ENCODE data around the gene CACNA1S. TPM values are rescaled to one million over a fixed set of nuclear protein-coding genes. Genes with fewer than 3 reads are reported as not detected.
A peak's percentile ranks its signal among the peaks of the same experiment; 100 is the strongest.

The CACNA1S gene
- total RNA-seq, 1 experiment from 2014 or later = not detected

- no peak overlapping the region for H3K23ac ChIP-seq (ENCODE audit: insufficient read length, low read depth, low read length)
- H3K9me3 ChIP-seq (ENCODE audit: control insufficient read depth, low read depth, low read length) = no peaks in the 10 kb centered on the region
- no peak overlapping the region for H3K56ac ChIP-seq (ENCODE audit: insufficient read length, low read depth, low read length)
- no peak overlapping the region for H2BK5ac ChIP-seq (ENCODE audit: insufficient read length, low read length)
- no peaks in the 10 kb centered on the region for H3K79me2 ChIP-seq (ENCODE audit: insufficient read depth, low read length)
- H3K27me3 Mint-ChIP-seq (ENCODE audit: low read depth) = peaks cover 12% of the 10 kb centered on the region
- no peaks in the 10 kb centered on the region for H4K20me1 ChIP-seq (ENCODE audit: control insufficient read depth, insufficient read depth, insufficient read length)
- H2AFZ ChIP-seq (ENCODE audit: low read length) = no peak overlapping the region
- no peak overlapping the region for H3K18ac ChIP-seq (ENCODE audit: insufficient read length, low read depth, low read length)
- DNase-seq = peak; percentile 64
- no peak overlapping the region for H2BK120ac ChIP-seq (ENCODE audit: low read depth, low read length, poor library complexity, severe bottlenecking)
- no CpG with 5 or more reads among the region's 11 CpGs for WGBS (ENCODE audit: extremely low coverage, insufficient read length, low lambda C conversion rate)
- H2AK5ac ChIP-seq (ENCODE audit: insufficient read length, low read length) = no peak overlapping the region
- no peak overlapping the region for H2BK15ac ChIP-seq (ENCODE audit: low read depth, low read length)
- H3K27ac Mint-ChIP-seq = peak overlapping the region; percentile 9 to 95 (median 64); a peak in 5 of 7 replicates
- no peaks in the 10 kb centered on the region for H3K79me1 ChIP-seq (ENCODE audit: insufficient read depth, low read depth, low read length, poor library complexity, severe bottlenecking)
- no peaks in the 10 kb centered on the region for H3K27me3 ChIP-seq (ENCODE audit: insufficient read depth, low read length)
- H3K4me1 ChIP-seq (ENCODE audit: insufficient read depth, low read length) = peaks cover 18% of the 10 kb centered on the region
- H4K91ac ChIP-seq (ENCODE audit: insufficient read length, low read depth, low read length) = no peak overlapping the region
- H4K8ac ChIP-seq (replicated peaks; ENCODE audit: insufficient read length, low read depth, low read length) = no peak overlapping the region
- H3K23me2 ChIP-seq (ENCODE audit: insufficient read length, low read depth, low read length, poor library complexity, severe bottlenecking) = peaks cover 14% of the 10 kb centered on the region
- H3K4me2 ChIP-seq (ENCODE audit: insufficient read depth, insufficient read length, low read length) = peak overlapping the region; percentile 17
- H3K14ac ChIP-seq (ENCODE audit: insufficient read depth, low read length) = no peak overlapping the region; the same call in 1 of the 2 replicates
- TF ChIP-seq, protein P1, sequence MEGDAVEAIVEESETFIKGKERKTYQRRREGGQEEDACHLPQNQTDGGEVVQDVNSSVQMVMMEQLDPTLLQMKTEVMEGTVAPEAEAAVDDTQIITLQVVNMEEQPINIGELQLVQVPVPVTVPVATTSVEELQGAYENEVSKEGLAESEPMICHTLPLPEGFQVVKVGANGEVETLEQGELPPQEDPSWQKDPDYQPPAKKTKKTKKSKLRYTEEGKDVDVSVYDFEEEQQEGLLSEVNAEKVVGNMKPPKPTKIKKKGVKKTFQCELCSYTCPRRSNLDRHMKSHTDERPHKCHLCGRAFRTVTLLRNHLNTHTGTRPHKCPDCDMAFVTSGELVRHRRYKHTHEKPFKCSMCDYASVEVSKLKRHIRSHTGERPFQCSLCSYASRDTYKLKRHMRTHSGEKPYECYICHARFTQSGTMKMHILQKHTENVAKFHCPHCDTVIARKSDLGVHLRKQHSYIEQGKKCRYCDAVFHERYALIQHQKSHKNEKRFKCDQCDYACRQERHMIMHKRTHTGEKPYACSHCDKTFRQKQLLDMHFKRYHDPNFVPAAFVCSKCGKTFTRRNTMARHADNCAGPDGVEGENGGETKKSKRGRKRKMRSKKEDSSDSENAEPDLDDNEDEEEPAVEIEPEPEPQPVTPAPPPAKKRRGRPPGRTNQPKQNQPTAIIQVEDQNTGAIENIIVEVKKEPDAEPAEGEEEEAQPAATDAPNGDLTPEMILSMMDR (conservative IDR thresholded peaks at IDR 0.05) = peak; percentile 62
- no peak overlapping the region for H3K4ac ChIP-seq (ENCODE audit: low read depth, low read length)
- no peaks in the 10 kb centered on the region for H3K9me3 Mint-ChIP-seq
- peak overlapping the region in 1 of 2 experiments; percentile 94; a peak in 4 of 5 replicates for H3K4me3 Mint-ChIP-seq
- peaks cover 62 to 85% of the 10 kb centered on the region in 2 experiments for H3K4me1 Mint-ChIP-seq
- no peak overlapping the region for H3K27ac ChIP-seq (ENCODE audit: insufficient read length, low read depth, low read length)
- H2BK12ac ChIP-seq (ENCODE audit: insufficient read length, low read depth, low read length) = no peak overlapping the region
- peaks cover 0 to 3% (median 0%) of the 10 kb centered on the region in 3 experiments; a peak in 2 of 7 replicates for H3K36me3 Mint-ChIP-seq (ENCODE audit: insufficient read depth in 1 of 3, low read depth in 3 of 3)
- no peak overlapping the region for H4K5ac ChIP-seq (ENCODE audit: insufficient read length, low read depth, low read length)
- H3T11ph ChIP-seq (ENCODE audit: low read length) = no peak overlapping the region
- no peak overlapping the region for H3K9ac ChIP-seq (ENCODE audit: extremely low read depth, insufficient read length, low read length)
- H2BK20ac ChIP-seq (ENCODE audit: low read depth, low read length, poor library complexity, severe bottlenecking) = no peak overlapping the region
Measured at GRCh38 chr1:201020721-201021629, 91.3 kb downstream of the CACNA1S start.

Measured in H9 (cell line).